GM06990 (cell line): ENCODE measurements around the gene MAGI2.

Source experiments
- DNase-seq: peaks from one replicate; pipeline ENCODE4 v3.0.0-alpha.2; 2011; ENCODE audit not compliant: insufficient read length; ENCODE audit errors: extremely low read depth
- H3K27me3 ChIP-seq: replicated peaks from 2 replicates; pipeline ENCODE4 v1.6.0; 2011; ENCODE audit warnings: low read length; ENCODE audit not compliant: control insufficient read depth, insufficient read depth
- H3K36me3 ChIP-seq: 2 replicates; pipeline ENCODE4 v1.5.1; 2011; ENCODE audit warnings: low read length; ENCODE audit not compliant: control insufficient read depth, insufficient read depth
- H3K4me3 ChIP-seq: replicated peaks from 2 replicates; pipeline ENCODE4 v1.5.1; 2011; ENCODE audit warnings: low read depth, mild to moderate bottlenecking, control low read depth, low read length
- CTCF ChIP-seq: IDR thresholded peaks from 2 replicates; pipeline ENCODE4 v1.5.1; 2011; ENCODE audit warnings: low read length, control low read depth, mild to moderate bottlenecking, inconsistent platforms; ENCODE audit not compliant: insufficient read depth, poor library complexity, severe bottlenecking

The MAGI2 gene

GRCh38 chr7:78530351-78530750, 923.1 kb downstream of the MAGI2 start:
- TF ChIP-seq CTCF = no peak
- Histone ChIP-seq H3K4me3 (no peak overlapping the region), H3K27me3 (no peaks in the 10 kb centered on the region), H3K36me3 (no peaks in the 10 kb centered on the region)
- no peak for DNase-seq

GRCh38 chr7:78529392-78529791, 924.1 kb downstream of the MAGI2 start:
- Histone ChIP-seq H3K36me3 (no peaks in the 10 kb centered on the region), H3K4me3 (no peak overlapping the region), H3K27me3 (no peaks in the 10 kb centered on the region)
- no peak for TF ChIP-seq CTCF
- DNase-seq = no peak

- TF ChIP-seq CTCF = no peak
Observed at GRCh38 chr7:78528964-78529363, 924.5 kb downstream of the MAGI2 start.

GRCh38 chr7:78523930-78524329, 929.5 kb downstream of the MAGI2 start:
- no peaks in the 10 kb centered on the region for H3K36me3 ChIP-seq
- no peak for TF ChIP-seq CTCF
- H3K4me3 ChIP-seq = no peak overlapping the region
- no peak for DNase-seq
- H3K27me3 ChIP-seq = no peaks in the 10 kb centered on the region

More at GRCh38 chr7:78528964-78529363, 924.5 kb downstream of the MAGI2 start:
- no peak for DNase-seq
- Histone ChIP-seq H3K36me3 (no peaks in the 10 kb centered on the region), H3K4me3 (no peak overlapping the region), H3K27me3 (no peaks in the 10 kb centered on the region)

- no peaks in the 10 kb centered on the region for H3K27me3 ChIP-seq
- DNase-seq = no peak
- H3K4me3 ChIP-seq = no peak overlapping the region
- TF ChIP-seq CTCF = no peak
- H3K36me3 ChIP-seq = no peaks in the 10 kb centered on the region
Observed at GRCh38 chr7:78521961-78522360, 931.5 kb downstream of the MAGI2 start.

GRCh38 chr7:78516450-78516849, 937.0 kb downstream of the MAGI2 start:
- no peak overlapping the region for H3K4me3 ChIP-seq
- no peak for TF ChIP-seq CTCF

More at GRCh38 chr7:78516450-78516849, 937.0 kb downstream of the MAGI2 start:
- Histone ChIP-seq H3K36me3 (no peaks in the 10 kb centered on the region), H3K27me3 (no peaks in the 10 kb centered on the region)
- DNase-seq = no peak
